ENCODE results near the gene FAM171A2. TPM values are rescaled to one million over a fixed set of nuclear protein-coding genes. Genes with fewer than 3 reads are reported as not detected.

The FAM171A2 gene
- total and polyA plus RNA-seq, 2 donors (not counting 1 experiment from before 2014, with no cell fraction given), result 0.18 to 0.69 TPM

GRCh38 chr17:44352828-44353671 lies 10.6 kb downstream of the FAM171A2 start:
- ATAC-seq (ENCODE audit: low read depth) (no peak), DNase-seq (no peak)
- intact Hi-C loops (cut with micrococcal nuclease), result loop anchor here (5.0 kb wide), 1 partner anchor 411 kb away; the partner anchor contains the start of gene PPY
- Histone ChIP-seq H4K20me1 (ENCODE audit: control insufficient read depth, insufficient read depth, low read length, poor library complexity, severe bottlenecking) (peaks cover 36% of the 10 kb centered on the region), H3K27me3 (replicated peaks in 1 of 4; ENCODE audit: control extremely low read depth in 1 of 4, control insufficient read depth in 3 of 4, insufficient read depth in 4 of 4, low read length in 3 of 4) (no peaks in the 10 kb centered on the region), H3K9me3 (ENCODE audit: control extremely low read depth in 1 of 3, control insufficient read depth in 2 of 3, insufficient read depth in 1 of 3, low read length in 2 of 3) (peaks cover 0 to 3% (median 0%) of the 10 kb centered on the region in 3 donors), H3K4me2 (replicated peaks; ENCODE audit: low read depth, low read length, poor library complexity, severe bottlenecking) (peak overlapping the region; percentile 90), H3K36me3 (replicated peaks in 1 of 2; ENCODE audit: control extremely low read depth in 1 of 2, control insufficient read depth in 1 of 2, extremely low read depth in 1 of 2, insufficient read depth in 2 of 2, low read length in 1 of 2) (peaks cover 0 to 40% of the 10 kb centered on the region in 2 experiments), H2AFZ (ENCODE audit: insufficient read depth, low read depth, low read length, poor library complexity, severe bottlenecking) (no peak overlapping the region), H3K9ac (ENCODE audit: low read length) (peak overlapping the region; percentile 48), H3K4me3 (ENCODE audit: control extremely low read depth in 1 of 5, extremely low read depth in 1 of 5, insufficient read depth in 1 of 5, low read depth in 2 of 5, low read length in 4 of 5) (peak overlapping the region in 2 of 5 experiments; percentile 55 to 56), H3K4me1 (ENCODE audit: control insufficient read depth in 2 of 2, insufficient read depth in 2 of 2, low read length in 2 of 2) (peaks cover 17 to 23% of the 10 kb centered on the region in 2 donors), H3K27ac (ENCODE audit: low read length in 2 of 2) (no peak overlapping the region), H3K79me2 (ENCODE audit: control insufficient read depth, insufficient read depth, low read length) (no peaks in the 10 kb centered on the region)
- CTCF ChIA-PET, result interaction anchor here (0.9 to 10.1 kb wide), 11 partner anchors 10 to 168 kb away, joined by 5 to 117 read pairs (median 16); partner anchors contain the start of genes FAM171A2 and SLC25A39
- Mint-ChIP-seq H3K27me3 (no peaks in the 10 kb centered on the region), H3K4me1 (peaks cover 19% of the 10 kb centered on the region), H3K9me3 (ENCODE audit: insufficient read depth) (no peaks in the 10 kb centered on the region), H3K27ac (peak overlapping the region; percentile 59), H3K4me3 (peak overlapping the region; percentile 79)
- POLR2A ChIA-PET, result interaction anchor here (0.5 to 2.4 kb wide), 5 partner anchors 27 to 283 kb away, joined by 3 to 11 read pairs (median 4); partner anchors contain the start of genes G6PC3 and SLC25A39
- TF ChIP-seq CTCF (IDR thresholded peaks at IDR 0.05) (no peak), EZH2 (IDR thresholded peaks at IDR 0.05; ENCODE audit: borderline replicate concordance, insufficient read depth, low read depth, low read length, poor library complexity, severe bottlenecking) (no peak)
- 53% methylated on average over 20 of the region's 22 CpGs for WGBS (ENCODE audit: insufficient coverage)
